LNCAP (cell line): ENCODE measurements around the gene KLHDC3.

Experiments used
- CTCF ChIP-seq: fragments of 450-650 bp; IDR thresholded peaks from 2 replicates; pipeline ENCODE4 v1.5.1; 2017; ENCODE audit warnings: mild to moderate bottlenecking

KLHDC3 gene

GRCh38 chr6:43045371-43045930, 31.4 kb downstream of the KLHDC3 start:
- no peak for TF ChIP-seq CTCF

- TF ChIP-seq CTCF, result no peak
Measured at GRCh38 chr6:43047998-43048397, 33.9 kb downstream of the KLHDC3 start.

- TF ChIP-seq CTCF, result no peak
Measured at GRCh38 chr6:43050981-43051380, 36.9 kb downstream of the KLHDC3 start.

- no peak for TF ChIP-seq CTCF
Measured at GRCh38 chr6:43052225-43052841, 38.3 kb downstream of the KLHDC3 start.

- TF ChIP-seq CTCF, result no peak
Measured at GRCh38 chr6:43052842-43053544, 38.9 kb downstream of the KLHDC3 start.

- TF ChIP-seq CTCF, result no peak
Measured at GRCh38 chr6:43053545-43054205, 39.6 kb downstream of the KLHDC3 start, which contains the start of gene CUL7. Gene CUL7, minus strand, starts transcription at chr6:43053851. Its CDS starts 1,063 bp downstream, at chr6:43052788.

GRCh38 chr6:43054206-43054943, 40.3 kb downstream of the KLHDC3 start:
- no peak for TF ChIP-seq CTCF
